GM04503 (cell line): ENCODE measurements around the gene COL1A1.

ENCODE experiments used
- DNase-seq: peaks from one replicate; pipeline ENCODE4 v3.0.0-alpha.2; 2012; ENCODE audit warnings: low read depth

The COL1A1 gene

DNA sequence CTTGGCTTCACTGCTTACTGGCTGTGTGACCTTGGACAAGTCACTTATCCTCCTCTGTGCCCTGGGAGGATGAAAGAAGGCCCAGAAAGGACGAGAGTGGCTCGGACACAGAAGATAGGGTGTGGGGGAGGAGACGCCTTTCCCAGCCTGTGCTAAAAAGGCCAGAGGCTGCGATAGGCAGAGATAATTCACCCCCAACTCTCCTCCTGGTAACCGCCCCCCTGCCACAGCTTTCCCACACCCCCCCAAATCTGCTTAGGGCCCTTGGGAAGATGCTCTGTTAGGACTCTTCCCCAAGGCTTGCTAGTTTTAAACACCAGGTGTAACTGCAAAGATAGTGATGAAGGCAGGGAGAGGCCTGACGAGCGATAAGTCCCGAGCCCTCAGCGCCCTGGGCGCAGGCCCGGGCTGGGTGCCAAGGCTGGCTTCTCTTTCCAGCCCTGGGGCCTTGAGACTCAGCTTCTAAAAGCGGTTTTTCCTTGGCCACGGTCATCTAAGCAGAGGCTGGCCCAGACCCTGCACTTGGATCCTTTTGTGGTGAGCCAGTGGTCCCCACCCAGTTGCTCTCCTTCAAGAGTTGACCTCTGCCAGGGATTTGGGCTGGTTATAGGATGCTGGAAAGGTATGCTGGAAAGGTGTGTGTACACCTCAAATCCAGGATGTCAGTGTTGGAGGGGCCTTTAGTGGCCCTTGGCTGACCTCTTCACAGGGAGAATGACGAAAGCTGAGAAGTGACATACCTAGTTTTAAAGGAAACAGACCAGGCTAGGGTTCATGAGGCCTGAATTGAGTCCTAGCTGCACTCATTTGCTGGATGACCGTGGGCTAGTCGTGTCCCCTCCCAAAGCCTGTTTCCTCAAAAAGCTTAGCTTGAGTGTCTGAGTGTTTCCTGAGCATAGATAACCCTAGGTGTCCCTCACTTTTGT is 47.5 kb downstream of the COL1A1 start:
- DNase-seq: no peak

GRCh38 chr17:50152736-50153135 is 48.7 kb downstream of the COL1A1 start:
- DNase-seq: no peak

DNA sequence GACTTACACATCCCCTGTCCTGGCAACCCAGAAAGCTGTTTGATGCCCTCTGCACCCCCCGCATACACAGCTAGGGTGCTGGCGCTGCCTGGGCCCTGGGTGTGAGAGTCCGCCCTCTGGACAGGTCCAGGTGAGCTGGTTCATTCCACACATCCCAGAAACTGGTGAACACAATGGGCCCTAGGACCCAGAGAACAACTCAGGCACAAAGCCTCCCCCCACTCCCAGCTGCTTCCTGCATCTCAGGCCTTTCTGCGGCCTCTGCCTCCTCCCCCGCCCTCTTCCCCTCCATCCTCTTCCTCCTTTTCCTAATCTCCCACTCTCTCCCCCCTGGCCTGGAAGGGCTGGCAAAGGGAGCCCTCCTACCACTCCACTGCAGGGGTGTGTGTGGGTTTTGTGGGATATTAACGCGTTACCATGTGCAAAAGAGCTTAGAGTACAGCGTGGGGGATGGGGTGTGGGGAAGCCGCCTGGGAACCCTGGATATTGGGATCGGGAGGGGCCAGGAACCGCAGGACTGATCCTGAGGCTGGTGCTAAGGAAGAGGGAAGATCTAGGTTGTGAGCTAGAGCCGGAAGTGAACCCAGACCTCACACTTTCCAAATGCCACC is 49.4 kb downstream of the COL1A1 start:
- DNase-seq: peak; percentile 51

DNA sequence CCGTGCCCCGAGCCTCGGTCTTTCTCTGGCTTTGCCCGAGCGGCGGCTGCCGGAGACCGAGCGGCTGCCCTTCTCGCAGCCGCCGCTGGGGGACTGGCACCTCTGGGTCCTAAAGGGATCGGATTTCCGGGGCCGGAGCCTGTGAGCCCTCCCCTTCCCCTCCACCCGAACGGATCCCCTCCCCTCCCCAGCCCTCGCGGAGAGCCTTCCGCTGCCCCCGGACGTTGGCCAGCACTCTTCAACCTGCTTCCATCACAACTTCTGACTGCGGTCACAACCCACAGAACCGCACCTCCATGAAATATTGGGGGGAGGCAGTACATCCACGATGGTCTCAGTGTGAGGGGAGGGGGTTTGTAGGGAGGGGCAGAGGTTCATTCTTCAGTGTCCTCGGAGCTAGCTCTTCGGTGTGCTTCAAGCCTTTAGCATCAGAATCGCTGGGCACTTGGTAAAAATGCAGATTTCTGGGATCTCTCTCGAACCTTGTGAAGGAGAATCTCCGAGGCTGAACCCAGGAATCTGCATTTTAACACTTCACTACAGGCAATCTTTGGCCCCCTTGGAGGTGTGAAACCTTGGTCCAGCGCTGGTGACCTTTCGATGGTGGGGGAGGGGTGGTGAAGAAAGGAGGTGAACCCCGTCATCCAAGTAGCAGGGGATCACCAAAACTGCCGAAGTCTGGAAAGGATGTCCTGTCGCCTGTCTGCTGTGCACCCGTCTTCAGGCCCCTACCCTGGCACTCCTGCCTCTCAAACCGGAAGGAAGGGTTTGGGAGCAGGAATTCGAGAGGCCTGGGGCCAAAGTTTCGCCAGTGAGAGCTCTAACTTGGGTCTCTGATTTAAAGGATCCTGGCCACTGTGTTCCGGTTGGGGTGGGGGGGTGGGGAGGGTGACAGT is 50.1 kb downstream of the COL1A1 start:
- DNase-seq: peak; percentile 51

DNA sequence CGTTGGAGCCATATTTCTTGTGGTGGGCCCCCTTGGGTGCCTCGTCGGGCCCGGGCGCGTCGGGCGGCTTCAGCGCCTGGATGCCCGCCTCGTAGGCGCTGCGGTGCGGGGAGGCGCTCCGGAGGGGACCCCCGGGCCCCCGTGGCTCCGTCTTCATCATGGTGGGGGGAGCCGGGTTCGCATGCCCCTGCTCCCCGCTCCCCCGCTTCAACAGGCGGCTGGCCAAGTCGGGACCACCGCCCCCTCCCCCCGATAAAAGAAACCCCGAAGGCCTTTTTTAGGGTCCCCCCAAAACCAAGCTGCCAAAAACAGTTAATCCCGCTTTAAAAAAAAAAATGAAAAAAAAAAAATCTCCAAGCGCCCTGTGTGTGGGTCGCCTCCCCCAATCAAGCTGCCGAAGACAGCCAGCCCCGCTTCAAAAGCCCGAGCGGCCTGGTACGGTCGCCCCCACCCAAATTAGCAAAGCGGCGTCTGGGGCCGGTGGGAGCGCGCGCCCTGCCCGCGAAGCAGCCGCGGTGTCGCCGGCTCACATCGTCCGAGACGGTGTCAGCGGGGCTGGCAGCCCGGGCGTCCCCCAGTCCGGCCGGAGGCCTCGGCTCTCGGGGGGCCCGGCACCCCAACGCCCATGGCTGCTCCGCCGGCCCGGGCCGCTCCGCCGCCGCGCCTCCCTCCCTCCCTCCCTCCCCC is 50.9 kb downstream of the COL1A1 start, which contains the start of gene PPP1R9B:
PPP1R9B (minus strand) TSS at position 324 of the 687 bp plus-strand sequence; CDS start at position 160, 164 bp downstream.
- DNase-seq: no peak

GRCh38 chr17:50149417-50150353 is 51.7 kb downstream of the COL1A1 start:
- no peak for DNase-seq

DNA sequence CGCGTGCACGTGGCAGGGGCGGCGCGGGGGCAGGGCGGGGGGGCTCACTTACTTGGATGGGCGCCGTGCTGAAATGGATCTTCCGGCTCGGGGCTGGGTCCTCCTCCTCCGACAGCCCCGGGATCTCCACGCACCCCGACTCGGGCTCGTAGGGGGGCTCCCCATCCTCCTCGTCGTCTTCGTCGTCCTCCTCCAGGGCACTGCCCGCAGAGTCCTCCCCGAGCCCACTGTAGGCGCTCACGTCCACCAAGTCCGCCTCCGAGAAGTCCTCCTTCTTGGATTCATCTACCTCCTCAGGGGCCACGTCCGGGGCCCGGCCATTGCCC is 52.4 kb downstream of the COL1A1 start:
- DNase-seq: no peak

- no peak for DNase-seq
Measured at GRCh38 chr17:50148226-50149090, 53.0 kb downstream of the COL1A1 start.

GRCh38 chr17:50147841-50148225 is 53.6 kb downstream of the COL1A1 start:
- no peak for DNase-seq

DNA sequence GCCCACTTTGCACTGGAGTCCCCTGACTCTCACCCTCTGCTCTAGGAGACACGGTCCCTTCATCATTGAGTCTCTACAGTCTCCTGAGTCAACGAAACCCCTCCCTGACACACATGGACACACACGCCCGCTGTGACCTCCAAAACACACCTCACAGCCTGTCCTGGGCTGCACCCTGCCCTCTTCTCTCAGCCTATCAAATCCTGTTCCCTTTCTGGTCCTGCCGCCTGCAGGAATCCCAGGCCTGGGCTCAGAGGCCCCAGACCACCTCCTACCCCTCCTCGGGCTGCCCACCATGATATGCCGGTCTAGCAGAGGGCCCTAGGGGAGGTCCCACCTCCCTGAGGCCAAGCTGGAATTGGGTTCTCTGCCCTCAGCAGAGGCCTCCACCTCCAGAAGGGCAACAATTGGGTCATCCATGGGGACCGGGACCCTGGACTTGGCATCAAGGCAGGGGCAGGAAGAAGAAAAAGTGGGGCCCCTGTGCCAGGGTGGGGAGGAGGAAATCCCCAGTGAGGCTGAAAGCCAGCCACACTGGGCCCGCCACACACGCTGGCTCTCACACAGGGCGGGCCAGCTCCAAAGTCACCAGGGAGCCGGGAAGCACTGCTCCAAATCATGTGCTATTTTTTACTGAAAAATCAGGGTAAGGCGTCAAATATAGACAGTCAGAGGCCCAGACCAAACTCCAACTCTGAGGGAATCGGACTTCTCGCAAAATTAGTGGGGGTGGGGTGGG is 54.3 kb downstream of the COL1A1 start:
- DNase-seq: no peak

DNA sequence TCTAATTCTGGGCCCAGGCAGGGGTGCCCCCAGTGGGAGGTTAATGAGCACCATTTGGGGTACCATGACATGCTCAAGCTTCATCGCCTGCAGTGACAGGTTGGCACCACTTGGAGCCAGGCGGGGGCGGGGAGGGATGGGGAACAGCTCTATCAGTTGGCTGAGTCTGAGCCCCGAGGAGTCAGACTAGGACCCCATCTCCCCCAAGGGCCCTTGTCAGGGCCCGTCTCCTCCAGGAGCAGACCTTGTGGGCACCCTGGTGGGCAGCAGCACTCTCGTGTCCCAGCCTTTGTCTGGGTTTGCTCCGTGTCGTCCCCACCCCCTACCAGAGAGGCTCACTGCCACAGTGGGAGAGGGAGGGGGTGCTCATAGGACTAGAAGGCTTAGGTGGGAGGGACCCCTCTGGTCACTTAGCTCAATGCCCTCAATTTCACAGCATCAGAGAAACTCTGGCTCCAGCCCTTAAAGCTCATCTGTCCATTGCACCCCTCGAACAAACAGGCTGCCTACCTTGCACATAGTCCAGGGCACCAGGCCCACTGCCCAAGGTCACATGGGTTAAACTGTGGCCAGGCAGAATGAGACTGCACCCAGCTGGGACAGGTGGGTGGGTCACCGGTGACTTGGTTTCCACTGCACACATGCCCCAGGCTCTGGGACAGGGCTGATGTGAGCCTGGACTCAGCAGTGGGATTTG is 55.1 kb downstream of the COL1A1 start:
- no peak for DNase-seq

DNA sequence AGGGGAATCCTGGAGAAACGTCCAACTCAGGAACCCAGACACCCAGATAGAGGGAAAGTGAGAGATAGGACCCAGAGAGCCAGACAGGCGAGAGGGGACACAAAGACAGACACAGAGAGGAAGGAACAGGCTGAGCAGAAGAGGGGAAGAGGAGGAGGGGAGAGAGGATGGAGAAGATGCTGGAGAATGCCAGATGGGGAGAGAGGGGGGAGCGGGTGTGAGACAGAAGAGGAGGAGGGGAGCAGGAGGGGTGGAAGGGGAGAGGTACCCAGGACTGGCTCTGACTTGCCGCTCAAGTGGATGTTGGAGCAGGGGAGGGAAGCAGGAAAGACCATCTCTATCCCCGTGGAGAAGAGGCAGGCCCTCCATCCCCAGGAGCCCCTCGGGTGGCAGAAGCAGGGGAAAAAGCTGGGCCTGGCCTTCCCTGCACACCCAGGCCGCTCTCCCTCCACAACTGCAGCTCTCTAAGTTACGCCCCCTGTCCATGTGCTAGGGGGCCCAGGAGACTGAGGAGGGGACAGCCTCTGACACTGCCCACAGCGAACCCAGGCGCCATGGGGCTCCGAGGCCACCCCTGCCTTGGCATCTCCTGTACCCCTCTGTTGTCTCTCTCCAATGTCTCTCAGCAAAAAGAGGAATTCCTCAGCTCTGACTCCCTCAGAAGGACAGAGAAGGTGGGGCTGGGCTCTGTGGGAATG is 55.8 kb downstream of the COL1A1 start:
- DNase-seq: no peak

GRCh38 chr17:50144845-50145531 is 56.4 kb downstream of the COL1A1 start:
- DNase-seq: no peak

GRCh38 chr17:50144355-50144754 is 57.1 kb downstream of the COL1A1 start:
- DNase-seq: no peak

- no peak for DNase-seq
Measured at GRCh38 chr17:50143461-50144176, 57.8 kb downstream of the COL1A1 start.

- DNase-seq: no peak
Measured at GRCh38 chr17:50141745-50142110, 59.7 kb downstream of the COL1A1 start.
